ENCODE data around the gene TYSND1. TPM values are rescaled to one million over a fixed set of nuclear protein-coding genes. Genes with fewer than 3 reads are reported as not detected.

Gene TYSND1
- polyA plus RNA-seq, 2 of the 4 experiments (the other 2 are of a cell fraction) = 10.9 to 20.7 TPM

GRCh38 chr10:70166394-70166793 is 19.9 kb upstream of the TYSND1 start:
- TF ChIP-seq NFE2L2 (conservative IDR thresholded peaks at IDR 0.05; ENCODE audit: low read length) (no peak), CHD2 (IDR thresholded peaks at IDR 0.05; ENCODE audit: low read length, partially characterized antibody) (no peak), USF2 (IDR thresholded peaks at IDR 0.05) (no peak), HDAC2 (IDR thresholded peaks at IDR 0.05) (no peak), ELK1 (IDR thresholded peaks at IDR 0.05; ENCODE audit: low read depth, low read length) (no peak), ZFP36 (IDR thresholded peaks at IDR 0.05; ENCODE audit: borderline replicate concordance, partially characterized antibody) (no peak), ATOH8 (CRISPR knock-in tag; IDR thresholded peaks at IDR 0.05; ENCODE audit: low read depth) (no peak), EHMT2 (IDR thresholded peaks at IDR 0.05; ENCODE audit: low read depth) (no peak), E2F6 (IDR thresholded peaks at IDR 0.05; ENCODE audit: borderline replicate concordance, low read depth) (no peak)
- 88% methylated on average over 3 of the region's 3 CpGs for WGBS (ENCODE audit: missing lambda C conversion rate)
- Histone ChIP-seq H3K4me1 (peaks cover 42% of the 10 kb centered on the region), H3K4me2 (no peak overlapping the region), H3K27ac (no peak overlapping the region), H3K9me3 (no peaks in the 10 kb centered on the region), H3K4me3 (no peak overlapping the region)
- ATAC-seq = no peak
- POLR2A ChIA-PET = no interaction called here
- CTCF ChIA-PET = no interaction called here
- no peak for DNase-seq (ENCODE audit: low read depth in 1 of 2, low spot score in 1 of 2)
- no peak for FAIRE-seq

GRCh38 chr10:70164163-70164562 is 17.7 kb upstream of the TYSND1 start:
- ChIA-PET POLR2A (no interaction called here), CTCF (no interaction called here)
- Histone ChIP-seq H3K4me1 (peaks cover 49% of the 10 kb centered on the region), H3K4me2 (no peak overlapping the region), H3K27ac (no peak overlapping the region), H3K9me3 (no peaks in the 10 kb centered on the region), H3K4me3 (no peak overlapping the region)
- FAIRE-seq (no peak), ATAC-seq (no peak), DNase-seq (ENCODE audit: low read depth in 1 of 2, low spot score in 1 of 2) (no peak)
- WGBS (ENCODE audit: missing lambda C conversion rate) = 56% methylated on average over 3 of the region's 3 CpGs
- no peak for TF ChIP-seq GATA3 (IDR thresholded peaks at IDR 0.05; ENCODE audit: borderline replicate concordance)
- no peak for TF ChIP-seq HMGXB4 (CRISPR knock-in tag; IDR thresholded peaks at IDR 0.05; ENCODE audit: borderline replicate concordance)
- TF ChIP-seq FOXS1 (CRISPR knock-in tag; IDR thresholded peaks at IDR 0.05) = no peak

- TF ChIP-seq REST (IDR thresholded peaks at IDR 0.05) (no peak), CHD2 (IDR thresholded peaks at IDR 0.05; ENCODE audit: low read length, partially characterized antibody) (no peak), MAX (IDR thresholded peaks at IDR 0.05) (no peak), ELK1 (IDR thresholded peaks at IDR 0.05; ENCODE audit: low read depth, low read length) (no peak), PBX3 (IDR thresholded peaks at IDR 0.05) (no peak), SREBF2 (IDR thresholded peaks at IDR 0.05) (no peak), GATA3 (IDR thresholded peaks at IDR 0.05; ENCODE audit: borderline replicate concordance) (no peak), CHD4 (IDR thresholded peaks at IDR 0.05; ENCODE audit: borderline replicate concordance) (no peak), HEYL (CRISPR knock-in tag; IDR thresholded peaks at IDR 0.05) (no peak), CBX2 (IDR thresholded peaks at IDR 0.05; ENCODE audit: borderline replicate concordance, low read depth) (no peak), EP300 (IDR thresholded peaks at IDR 0.05) (no peak)
- POLR2A ChIA-PET = no interaction called here
- DNase-seq (ENCODE audit: low read depth in 1 of 2, low spot score in 1 of 2) = no peak
- Histone ChIP-seq H3K4me1 (peaks cover 43% of the 10 kb centered on the region), H3K4me3 (no peak overlapping the region), H3K9me3 (no peaks in the 10 kb centered on the region), H3K4me2 (no peak overlapping the region), H3K27ac (no peak overlapping the region)
- FAIRE-seq = no peak
- CTCF ChIA-PET = interaction anchor here (1.1 kb wide), 1 partner anchor 17 kb away, joined by 7 read pairs; the partner anchor contains the start of gene TYSND1
- WGBS (ENCODE audit: missing lambda C conversion rate) = 97% methylated on average over 4 of the region's 4 CpGs
- no peak for ATAC-seq
Measured at GRCh38 chr10:70163448-70163847, 16.9 kb upstream of the TYSND1 start.

All from A549 (cell line).